ENCODE measurements around the gene MRPL21. TPM values are rescaled to one million over a fixed set of nuclear protein-coding genes. Genes with fewer than 3 reads are reported as not detected.

MRPL21 gene
- polyA plus RNA-seq, 1 donor (not counting 4 experiments of a cell fraction or from before 2014, with no cell fraction given) = 120 TPM

DNA sequence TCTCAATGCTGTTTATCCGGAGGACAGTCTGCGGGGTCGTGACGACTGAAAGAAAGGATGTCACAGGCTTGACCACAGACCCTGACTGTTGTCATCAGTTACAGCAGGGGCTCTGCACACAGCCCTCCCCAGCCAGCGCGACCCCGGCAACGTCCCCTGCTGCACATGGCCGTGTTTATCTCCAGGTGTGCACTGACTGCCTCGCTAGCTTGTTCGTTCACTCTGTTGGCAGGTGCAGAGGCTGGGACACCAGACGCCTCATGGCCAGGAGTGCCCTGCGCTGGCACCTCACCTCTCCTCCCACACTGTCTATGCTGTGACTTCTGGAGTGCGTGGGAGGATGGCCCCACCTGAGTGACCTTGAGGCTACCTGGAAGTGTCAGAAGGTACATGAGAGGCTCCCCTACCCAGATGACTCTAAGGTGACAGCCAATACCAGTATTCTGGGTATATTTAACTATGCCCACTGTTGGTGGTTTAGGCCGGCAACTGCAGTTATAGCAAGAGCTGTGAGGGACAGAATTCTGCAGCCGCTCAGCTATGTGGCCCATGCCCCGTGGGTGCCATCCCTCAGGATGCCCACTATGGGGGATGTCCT lies 12.2 kb downstream of the MRPL21 start:
- TF ChIP-seq EZH2 (IDR thresholded peaks at IDR 0.05; ENCODE audit: low read length) = no peak
- TF ChIP-seq, protein P1, sequence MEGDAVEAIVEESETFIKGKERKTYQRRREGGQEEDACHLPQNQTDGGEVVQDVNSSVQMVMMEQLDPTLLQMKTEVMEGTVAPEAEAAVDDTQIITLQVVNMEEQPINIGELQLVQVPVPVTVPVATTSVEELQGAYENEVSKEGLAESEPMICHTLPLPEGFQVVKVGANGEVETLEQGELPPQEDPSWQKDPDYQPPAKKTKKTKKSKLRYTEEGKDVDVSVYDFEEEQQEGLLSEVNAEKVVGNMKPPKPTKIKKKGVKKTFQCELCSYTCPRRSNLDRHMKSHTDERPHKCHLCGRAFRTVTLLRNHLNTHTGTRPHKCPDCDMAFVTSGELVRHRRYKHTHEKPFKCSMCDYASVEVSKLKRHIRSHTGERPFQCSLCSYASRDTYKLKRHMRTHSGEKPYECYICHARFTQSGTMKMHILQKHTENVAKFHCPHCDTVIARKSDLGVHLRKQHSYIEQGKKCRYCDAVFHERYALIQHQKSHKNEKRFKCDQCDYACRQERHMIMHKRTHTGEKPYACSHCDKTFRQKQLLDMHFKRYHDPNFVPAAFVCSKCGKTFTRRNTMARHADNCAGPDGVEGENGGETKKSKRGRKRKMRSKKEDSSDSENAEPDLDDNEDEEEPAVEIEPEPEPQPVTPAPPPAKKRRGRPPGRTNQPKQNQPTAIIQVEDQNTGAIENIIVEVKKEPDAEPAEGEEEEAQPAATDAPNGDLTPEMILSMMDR (optimal IDR thresholded peaks at IDR 0.05 in 1 of 3, IDR thresholded peaks at IDR 0.05 in 1 of 3, conservative IDR thresholded peaks at IDR 0.05 in 1 of 3; ENCODE audit: extremely low read depth in 1 of 3, insufficient read depth in 2 of 3, low read length in 3 of 3) = no peak
- FAIRE-seq (no peak), DNase-seq (ENCODE audit: low read depth, low spot score) (no peak)
- Histone ChIP-seq H3K9me1 (ENCODE audit: control insufficient read depth, extremely low read depth, insufficient read depth, low read length) (no peaks in the 10 kb centered on the region), H3K27ac (ENCODE audit: control insufficient read depth, insufficient read depth, low read length) (no peak overlapping the region), H3K4me2 (ENCODE audit: control insufficient read depth, extremely low read depth, insufficient read depth, low read depth, low read length) (no peak overlapping the region), H3K9me3 (ENCODE audit: control insufficient read depth, low read depth, low read length) (no peaks in the 10 kb centered on the region), H3K36me3 (ENCODE audit: control insufficient read depth in 2 of 2, extremely low read depth in 1 of 2, insufficient read depth in 2 of 2, low read length in 2 of 2) (peaks cover 30 to 31% of the 10 kb centered on the region in 2 experiments), H3K4me1 (ENCODE audit: control insufficient read depth, extremely low read depth, insufficient read depth, low read length) (peaks cover 2% of the 10 kb centered on the region), H2AFZ (ENCODE audit: control insufficient read depth, low read length) (no peak overlapping the region), H4K20me1 (ENCODE audit: control insufficient read depth, extremely low read depth, insufficient read depth, low read length) (no peaks in the 10 kb centered on the region), H3K79me2 (ENCODE audit: control insufficient read depth, insufficient read depth, low read length) (no peaks in the 10 kb centered on the region), H3K4me3 (ENCODE audit: control insufficient read depth in 2 of 3, extremely low read depth in 1 of 3, insufficient read depth in 2 of 3, low read depth in 1 of 3, low read length in 3 of 3) (no peak overlapping the region), H3K27me3 (ENCODE audit: control insufficient read depth, extremely low read depth, insufficient read depth, low read length) (no peaks in the 10 kb centered on the region), H3K9ac (ENCODE audit: control insufficient read depth, extremely low read depth, insufficient read depth, low read length) (no peak overlapping the region)
- dilution Hi-C loops (cut with MboI; ENCODE audit: extremely low pct_ligation_motif_present, low sequenced_read_pairs) = no loop called here

DNA sequence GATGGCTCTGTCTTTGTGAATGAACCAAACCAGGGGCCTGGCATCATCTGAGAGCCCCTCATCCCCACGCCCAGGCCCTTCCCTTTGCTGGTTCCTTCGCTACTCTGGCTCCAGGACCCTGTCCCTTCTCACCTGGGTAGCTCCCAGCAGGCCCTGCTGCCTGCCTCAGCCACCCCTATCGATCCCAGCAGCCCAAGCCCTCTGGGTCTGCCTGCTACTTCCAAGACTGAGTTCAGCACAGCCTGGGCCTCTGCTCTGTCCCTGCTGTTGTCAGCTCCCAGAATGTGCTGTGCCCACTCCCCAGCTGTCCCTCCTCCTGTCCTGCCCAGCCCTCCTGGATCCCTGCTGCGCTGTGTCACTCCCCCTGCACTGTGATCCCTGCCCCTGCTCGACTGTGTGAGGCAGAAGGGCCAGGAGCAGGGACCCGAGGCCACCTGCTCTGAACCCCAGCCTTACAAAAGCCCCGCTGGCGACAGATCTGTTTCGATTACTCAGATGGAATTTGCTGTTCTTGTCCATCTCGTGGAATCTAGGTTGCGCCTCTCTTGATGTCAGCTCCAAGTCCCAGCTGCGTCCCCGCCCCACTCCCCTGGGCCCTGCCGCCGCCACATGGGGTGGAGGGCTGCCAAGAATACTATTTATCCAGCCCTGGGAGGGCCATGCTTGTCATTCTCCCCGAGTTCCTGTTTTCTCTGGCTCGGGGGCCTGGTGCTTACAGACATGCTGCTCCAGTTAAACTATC lies 13.0 kb downstream of the MRPL21 start:
- Histone ChIP-seq H2AFZ (ENCODE audit: control insufficient read depth, low read length) (no peak overlapping the region), H3K36me3 (ENCODE audit: control insufficient read depth in 2 of 2, extremely low read depth in 1 of 2, insufficient read depth in 2 of 2, low read length in 2 of 2) (peaks cover 22 to 27% of the 10 kb centered on the region in 2 experiments), H3K9me1 (ENCODE audit: control insufficient read depth, extremely low read depth, insufficient read depth, low read length) (no peaks in the 10 kb centered on the region), H3K4me2 (ENCODE audit: control insufficient read depth, extremely low read depth, insufficient read depth, low read depth, low read length) (no peak overlapping the region), H3K27ac (ENCODE audit: control insufficient read depth, insufficient read depth, low read length) (no peak overlapping the region), H4K20me1 (ENCODE audit: control insufficient read depth, extremely low read depth, insufficient read depth, low read length) (no peaks in the 10 kb centered on the region), H3K9ac (ENCODE audit: control insufficient read depth, extremely low read depth, insufficient read depth, low read length) (no peak overlapping the region), H3K79me2 (ENCODE audit: control insufficient read depth, insufficient read depth, low read length) (no peaks in the 10 kb centered on the region), H3K4me1 (ENCODE audit: control insufficient read depth, extremely low read depth, insufficient read depth, low read length) (peaks cover 2% of the 10 kb centered on the region), H3K4me3 (ENCODE audit: control insufficient read depth in 2 of 3, extremely low read depth in 1 of 3, insufficient read depth in 2 of 3, low read depth in 1 of 3, low read length in 3 of 3) (no peak overlapping the region), H3K9me3 (ENCODE audit: control insufficient read depth, low read depth, low read length) (no peaks in the 10 kb centered on the region), H3K27me3 (ENCODE audit: control insufficient read depth, extremely low read depth, insufficient read depth, low read length) (no peaks in the 10 kb centered on the region)
- TF ChIP-seq, protein P1 (optimal IDR thresholded peaks at IDR 0.05 in 1 of 3, IDR thresholded peaks at IDR 0.05 in 1 of 3, conservative IDR thresholded peaks at IDR 0.05 in 1 of 3; ENCODE audit: extremely low read depth in 1 of 3, insufficient read depth in 2 of 3, low read length in 3 of 3) = no peak
- TF ChIP-seq EZH2 (IDR thresholded peaks at IDR 0.05; ENCODE audit: low read length) = no peak
- dilution Hi-C loops (cut with MboI; ENCODE audit: extremely low pct_ligation_motif_present, low sequenced_read_pairs) = no loop called here
- FAIRE-seq (no peak), DNase-seq (ENCODE audit: low read depth, low spot score) (no peak)

Measured in keratinocyte (primary cell).